ENCODE data around the gene ABI1. TPM values are rescaled to one million over a fixed set of nuclear protein-coding genes. Genes with fewer than 3 reads are reported as not detected.
"Not testable (repeated sequence)": the region's sequence is repeated elsewhere in the genome, so short reads cannot be mapped to it uniquely, and the experiment has no call there.

Gene ABI1
- total RNA-seq, 1 donor from 2014 or later, result 23.9 TPM

DNA sequence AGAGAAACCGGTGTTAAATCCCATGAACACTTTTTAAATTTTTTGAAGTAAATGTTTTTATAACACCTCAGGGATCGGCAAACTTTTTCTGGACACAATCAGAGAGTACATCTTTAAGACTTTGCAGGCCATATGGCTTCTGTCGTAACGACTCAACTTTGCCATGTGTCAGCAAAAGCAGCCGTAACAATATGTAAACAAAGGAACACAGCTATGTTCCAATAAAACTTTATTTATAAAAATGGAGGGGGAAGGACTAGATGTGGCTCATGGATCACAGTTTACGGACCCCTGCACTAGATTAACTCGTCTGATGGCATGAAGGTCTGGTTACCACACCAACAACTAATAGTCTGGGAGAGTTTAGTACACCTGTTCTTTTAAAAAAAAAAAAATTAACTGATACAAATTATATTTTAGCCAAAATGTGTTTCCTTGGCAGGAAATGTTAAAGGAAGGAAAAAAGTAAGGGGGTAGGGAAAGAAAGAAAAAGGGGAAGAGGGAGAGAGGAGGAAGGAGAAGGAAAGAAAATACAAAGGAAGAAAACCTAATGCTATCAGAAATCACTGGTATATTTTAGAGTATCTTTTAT lies 50.2 kb downstream of the ABI1 start:
- no peak for DNase-seq
- no peak for ATAC-seq (ENCODE audit: poor library complexity)
- intact Hi-C loops (cut with DNase I), result no loop called here

DNA sequence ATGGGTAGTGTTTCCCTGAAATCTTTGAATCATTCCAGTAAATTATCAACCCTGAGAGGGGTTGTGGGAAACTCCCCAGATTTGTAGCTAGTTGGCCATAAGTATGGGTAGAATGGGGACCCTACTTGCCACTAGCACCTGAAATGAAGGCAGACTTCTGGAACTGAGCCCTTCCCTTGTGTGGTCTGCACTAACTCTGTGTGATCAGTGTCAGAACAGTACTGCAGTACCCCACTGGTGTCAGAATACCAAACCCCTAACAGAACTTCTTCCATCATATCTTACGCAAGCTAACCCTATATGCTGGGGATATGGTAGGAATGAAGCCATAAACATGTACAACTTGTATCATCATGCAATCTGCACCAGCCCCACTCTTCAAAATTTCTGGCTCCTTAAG lies 50.8 kb downstream of the ABI1 start:
- intact Hi-C loops (cut with DNase I), result no loop called here
- no peak for ATAC-seq (ENCODE audit: poor library complexity)
- DNase-seq, result no peak

GRCh38 chr10:26807532-26807931 lies 53.2 kb downstream of the ABI1 start:
- ATAC-seq (ENCODE audit: poor library complexity), result no peak
- intact Hi-C loops (cut with DNase I), result no loop called here
- DNase-seq, result no peak

- ATAC-seq (ENCODE audit: poor library complexity), result no peak
- intact Hi-C loops (cut with DNase I), result no loop called here
- DNase-seq, result no peak
Observed at GRCh38 chr10:26806557-26806956, 54.2 kb downstream of the ABI1 start.

DNA sequence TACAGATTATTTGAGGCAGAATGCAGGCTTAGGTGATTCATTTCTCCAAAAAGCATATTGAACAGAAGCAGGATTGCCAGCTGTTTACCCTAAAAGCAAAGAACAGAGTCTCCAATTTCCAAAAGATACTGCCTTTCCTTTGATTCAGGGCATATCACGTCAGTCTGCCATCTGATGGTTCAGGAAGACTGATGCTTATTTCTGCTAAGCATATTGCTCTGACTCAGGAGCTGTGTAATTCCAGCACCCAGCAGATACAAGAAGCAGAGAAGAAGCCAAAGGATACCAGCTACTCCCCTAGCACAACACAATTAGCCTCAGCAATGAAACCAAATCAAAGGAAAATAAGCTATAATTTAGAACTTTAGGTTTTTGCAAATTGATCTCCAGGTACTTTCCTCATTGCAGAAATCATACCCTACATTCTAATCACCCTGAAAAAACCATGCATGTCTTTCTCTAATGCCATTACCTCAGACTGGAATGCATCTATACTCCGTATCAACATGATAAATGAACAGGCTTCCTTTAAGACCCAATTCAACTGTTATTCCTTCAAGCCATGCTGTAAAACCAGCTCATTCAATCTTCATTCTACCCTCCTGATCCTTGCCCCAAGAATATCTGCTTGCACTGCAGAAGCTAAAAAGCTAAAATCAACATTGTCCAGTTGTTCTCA lies 55.1 kb downstream of the ABI1 start:
- ATAC-seq (ENCODE audit: poor library complexity), result no peak
- intact Hi-C loops (cut with DNase I), result no loop called here
- no peak for DNase-seq

DNA sequence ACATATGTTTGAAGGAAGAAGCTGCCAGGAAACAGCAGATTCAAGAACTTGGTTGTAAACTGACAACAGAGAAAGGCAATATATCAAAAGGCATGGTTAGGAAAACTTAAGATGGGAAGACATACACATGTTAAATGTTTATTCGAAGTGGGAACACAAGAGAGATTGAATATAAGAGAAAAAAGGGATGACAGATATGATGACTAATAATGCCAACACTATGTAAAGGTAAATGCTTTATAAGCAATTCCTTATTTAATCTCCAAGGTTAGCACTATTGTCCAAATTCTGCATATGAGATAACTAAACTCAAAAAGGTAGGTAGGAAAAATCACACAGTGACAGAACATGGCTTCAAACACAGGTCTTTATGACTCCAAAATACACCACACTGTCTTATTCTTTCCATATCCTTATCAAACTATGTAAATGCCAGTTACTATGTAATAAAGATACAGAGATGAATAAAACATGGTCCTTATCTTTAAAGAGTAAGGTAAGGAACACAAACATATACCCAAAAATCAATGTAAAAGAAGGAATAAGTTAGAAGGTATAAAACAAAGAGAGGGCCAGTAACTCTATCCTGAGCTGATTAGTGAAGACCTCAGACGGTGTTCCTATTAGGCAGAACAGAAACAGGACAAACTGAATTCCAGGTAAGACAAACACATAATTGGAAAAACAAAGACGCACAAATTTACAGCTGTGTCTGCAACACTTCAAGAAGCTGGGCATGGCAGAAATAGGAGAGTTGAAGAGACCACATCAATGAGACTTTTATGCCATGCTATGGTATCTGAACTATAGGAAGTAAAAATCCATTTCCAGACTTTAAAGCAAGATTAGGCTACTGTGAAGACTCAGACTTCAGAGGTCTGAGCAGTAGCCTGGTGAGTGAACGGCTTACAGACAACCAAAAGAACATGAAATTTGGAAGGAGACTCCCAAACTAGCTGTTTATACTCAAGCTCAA lies 56.1 kb downstream of the ABI1 start:
- DNase-seq (no peak), ATAC-seq (ENCODE audit: poor library complexity) (no peak)
- intact Hi-C loops (cut with DNase I), result no loop called here

- DNase-seq (no peak), ATAC-seq (ENCODE audit: poor library complexity) (no peak)
- intact Hi-C loops (cut with DNase I), result no loop called here
Observed at GRCh38 chr10:26803849-26804248, 56.9 kb downstream of the ABI1 start.

GRCh38 chr10:26802527-26802926 lies 58.2 kb downstream of the ABI1 start:
- intact Hi-C loops (cut with DNase I), result no loop called here
- no peak for ATAC-seq (ENCODE audit: poor library complexity)
- no peak for DNase-seq

GRCh38 chr10:26801831-26802230 lies 58.9 kb downstream of the ABI1 start:
- DNase-seq (no peak), ATAC-seq (ENCODE audit: poor library complexity) (no peak)
- intact Hi-C loops (cut with DNase I), result no loop called here

- intact Hi-C loops (cut with DNase I), result no loop called here
Observed at GRCh38 chr10:26801274-26801673, 59.5 kb downstream of the ABI1 start.

GRCh38 chr10:26800468-26800867 lies 60.3 kb downstream of the ABI1 start:
- DNase-seq, result no peak
- no peak for ATAC-seq (ENCODE audit: poor library complexity)
- intact Hi-C loops (cut with DNase I), result no loop called here

More at GRCh38 chr10:26801274-26801673, 59.5 kb downstream of the ABI1 start:
- ATAC-seq (ENCODE audit: poor library complexity) (no peak), DNase-seq (no peak)

GRCh38 chr10:26799342-26799741 lies 61.4 kb downstream of the ABI1 start:
- no peak for DNase-seq
- no peak for ATAC-seq (ENCODE audit: poor library complexity)

GRCh38 chr10:26798298-26798697 lies 62.5 kb downstream of the ABI1 start:
- intact Hi-C loops (cut with DNase I), result no loop called here
- ATAC-seq (ENCODE audit: poor library complexity) (no peak), DNase-seq (no peak)

More at GRCh38 chr10:26799342-26799741, 61.4 kb downstream of the ABI1 start:
- intact Hi-C loops (cut with DNase I), result no loop called here

DNA sequence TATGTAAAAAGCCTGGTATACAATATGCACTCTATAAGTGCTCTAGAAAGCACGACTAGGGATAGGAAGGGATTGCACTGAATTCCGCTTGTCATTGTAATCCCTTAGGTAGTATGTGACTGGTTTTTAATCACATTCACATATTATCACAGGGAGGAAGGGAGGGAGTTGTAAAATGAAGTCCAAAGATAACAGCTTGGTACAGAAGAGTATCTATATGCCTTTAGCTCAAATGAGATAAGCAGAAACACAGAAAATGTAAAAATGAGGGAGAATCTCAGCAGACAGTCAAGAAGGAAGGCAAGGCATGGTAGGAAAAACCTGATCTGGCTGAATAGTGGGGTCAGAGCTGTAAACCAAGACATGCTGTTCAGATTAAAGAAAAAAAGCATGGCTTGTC lies 63.4 kb downstream of the ABI1 start:
- no peak for ATAC-seq (ENCODE audit: poor library complexity)
- DNase-seq, result no peak
- intact Hi-C loops (cut with DNase I), result no loop called here

DNA sequence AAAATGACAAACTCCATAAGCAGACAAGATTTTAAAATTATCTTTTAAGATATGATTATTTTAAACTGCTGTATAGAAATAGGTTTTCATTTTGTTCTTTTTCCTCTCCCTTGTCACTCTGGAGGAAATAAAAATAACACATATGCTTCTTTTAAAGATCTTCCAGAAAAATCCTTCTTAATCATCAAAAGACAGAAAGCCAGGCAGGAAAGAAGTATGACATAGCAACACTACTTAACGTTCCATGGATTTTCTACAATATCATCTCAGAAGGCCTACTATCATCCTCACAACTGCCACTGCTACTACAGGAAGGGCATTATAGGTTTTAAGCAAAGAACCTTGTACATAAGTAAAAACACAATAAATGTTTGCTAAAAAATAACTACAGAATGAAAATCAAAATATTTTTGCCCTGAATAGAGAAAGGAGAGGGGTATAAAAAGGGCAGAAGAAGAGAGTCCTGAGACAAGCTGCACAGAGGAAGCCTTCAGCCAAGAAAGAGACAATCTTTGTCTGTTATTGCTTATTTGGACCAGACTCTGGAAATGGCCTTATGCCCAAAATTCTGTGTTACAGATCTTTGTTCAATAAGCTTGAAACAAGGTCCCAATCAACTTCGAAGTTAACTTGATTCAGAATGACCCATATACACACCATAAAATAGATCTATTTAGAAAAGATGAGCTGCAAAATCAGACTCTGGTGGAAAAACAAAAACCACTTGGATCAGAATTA lies 67.8 kb downstream of the ABI1 start:
- ATAC-seq (ENCODE audit: poor library complexity) (no peak), DNase-seq (no peak)
- intact Hi-C loops (cut with DNase I), result no loop called here

DNA sequence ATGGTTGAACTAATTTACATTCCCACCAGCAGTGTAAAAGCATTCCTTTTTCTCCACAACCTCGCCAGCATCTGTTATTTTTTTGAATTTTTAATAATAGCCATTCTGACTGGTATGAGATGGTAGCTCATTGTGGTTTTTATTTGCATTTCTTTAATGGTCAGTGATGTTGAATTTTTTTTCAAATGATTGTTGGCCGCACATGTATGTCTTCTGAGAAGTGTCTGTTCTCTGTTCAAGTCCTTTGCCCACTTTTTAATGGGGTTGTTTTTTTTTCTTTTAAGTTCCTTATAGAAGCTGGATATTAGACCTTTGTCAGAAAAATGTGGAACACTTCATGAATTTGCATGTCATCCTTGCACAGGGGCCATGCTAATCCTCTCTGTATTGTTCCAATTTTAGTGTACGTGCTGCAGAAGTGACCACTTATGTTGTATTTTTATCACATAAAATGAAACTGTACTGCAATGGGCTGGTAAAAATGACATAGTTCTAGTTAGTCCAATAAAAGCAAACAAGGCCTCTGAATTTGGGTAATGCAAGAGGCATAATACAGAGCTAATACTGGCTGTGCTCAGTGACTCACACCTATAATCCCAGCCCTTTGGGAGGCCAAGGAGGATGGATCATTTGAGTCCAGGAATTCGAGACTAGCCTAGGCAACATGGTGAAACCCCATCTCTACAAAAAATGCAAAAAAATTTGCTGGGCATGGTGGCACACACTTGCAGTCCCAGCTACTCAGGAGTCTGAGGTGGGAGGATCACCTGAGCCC lies 70.3 kb downstream of the ABI1 start:
- ATAC-seq (ENCODE audit: poor library complexity) (no peak), DNase-seq (no peak)
- intact Hi-C loops (cut with DNase I), result no loop called here

- intact Hi-C loops (cut with DNase I); ATAC-seq (ENCODE audit: poor library complexity); DNase-seq: not testable (repeated sequence)
Observed at GRCh38 chr10:26789779-26790178, 71.0 kb downstream of the ABI1 start.

GRCh38 chr10:26787362-26787761 lies 73.4 kb downstream of the ABI1 start:
- no peak for ATAC-seq (ENCODE audit: poor library complexity)
- no peak for DNase-seq
- intact Hi-C loops (cut with DNase I), result no loop called here
